Lower lobe of right lung (tissue), 2 donors: ENCODE results near the gene FIBCD1. TPM values are rescaled to one million over a fixed set of nuclear protein-coding genes. Genes with fewer than 3 reads are reported as not detected.
A peak's percentile ranks its signal among the peaks of the same experiment; 100 is the strongest.

ENCODE experiments used
- ATAC-seq, 2 donors: fragments of 200-7000 bp; cut with Tn5 transposase; one replicate each; pipeline ENCODE4 v1.9.1; 2020 to 2022; ENCODE audit warnings: mild to moderate bottlenecking in 2 of 2, moderate library complexity in 2 of 2
- DNase-seq: peaks from one replicate; pipeline ENCODE4 v3.0.0-alpha.2; 2020
- H3K27ac ChIP-seq: fragments of 200-600 bp; one replicate; pipeline ENCODE4 v1.8.0; 2022
- H3K27me3 ChIP-seq: fragments of 200-600 bp; one replicate; pipeline ENCODE4 v1.8.0; 2022; ENCODE audit warnings: low read depth
- H3K36me3 ChIP-seq: fragments of 200-600 bp; one replicate; pipeline ENCODE4 v1.8.0; 2022; ENCODE audit warnings: mild to moderate bottlenecking
- H3K4me1 ChIP-seq: fragments of 200-600 bp; one replicate; pipeline ENCODE4 v1.8.0; 2022
- H3K4me3 ChIP-seq: fragments of 200-600 bp; one replicate; pipeline ENCODE4 v1.8.0; 2022; ENCODE audit warnings: mild to moderate bottlenecking
- H3K9me3 ChIP-seq: fragments of 200-600 bp; one replicate; pipeline ENCODE4 v1.8.0; 2022
- CTCF ChIP-seq: fragments of 200-600 bp; IDR thresholded peaks from one replicate; pipeline ENCODE4 v1.8.0; 2022; ENCODE audit warnings: antibody characterized with exemption, mild to moderate bottlenecking
- intact Hi-C: fragments of 100-400 bp; cut with DNase I; formaldehyde crosslinking; loops from one replicate; pipeline ENCODE4 v1.11.0; 2022
- total RNA-seq: library from RNA; stranded (reverse); fragmentation: NEBNext Ultra II Directional; extraction: Animal tissue kit (Norgen Biotek cat#: 25700); gene quantifications from one replicate; pipeline ENCODE4 v1.2.1, GENCODE V29; 2021
- donor health status: DM: no; HTN: yes; CAD: no; lungs with severe emphysema.

FIBCD1 gene
- total RNA-seq, 1 donor from 2014 or later = 1.3 TPM

DNA sequence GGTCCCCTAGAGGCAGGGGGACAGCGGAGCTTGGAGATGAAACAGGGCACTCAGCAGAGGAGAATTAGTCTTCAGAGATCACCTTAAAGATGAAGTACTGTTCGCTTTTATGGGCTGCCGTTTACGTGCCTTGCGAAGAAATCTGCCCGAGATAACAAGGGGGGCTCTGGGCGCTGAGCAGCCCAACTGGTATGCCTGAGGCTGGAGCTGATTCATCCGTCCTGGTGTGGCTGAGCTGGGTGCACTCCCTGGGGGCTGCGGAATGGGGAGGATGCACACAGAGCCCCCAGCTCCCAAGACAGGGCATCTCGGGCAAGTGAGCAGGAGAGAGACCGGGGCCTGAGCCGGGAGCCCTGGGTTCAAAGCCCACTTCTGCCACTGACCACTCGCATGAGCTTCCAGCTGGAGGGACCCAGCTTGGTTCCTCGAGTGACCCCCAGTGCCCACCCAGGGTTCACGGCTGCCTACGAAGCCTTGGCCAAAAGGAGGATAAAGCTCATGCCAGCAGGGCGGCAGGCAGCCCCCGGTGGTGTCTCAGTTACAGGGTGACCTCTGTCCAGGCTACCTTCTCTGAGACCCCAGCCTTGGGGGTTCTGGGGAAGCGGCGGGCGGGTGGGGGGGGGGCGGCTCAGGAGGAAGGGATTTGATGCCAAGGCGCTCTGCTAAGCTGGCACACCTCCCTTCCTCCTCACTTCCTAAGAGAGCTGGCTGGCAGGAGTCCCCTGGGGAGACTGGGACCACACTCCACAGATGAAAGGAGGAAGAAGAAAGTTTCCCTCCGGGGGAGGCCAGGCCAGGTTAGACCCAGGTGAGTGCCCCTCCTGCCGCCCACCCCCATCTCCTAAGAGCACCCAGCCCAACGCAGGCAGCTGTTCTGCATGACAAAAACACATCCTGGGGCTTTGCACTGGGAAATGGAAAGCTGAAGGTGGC is 5.7 kb downstream of the FIBCD1 start:
- H3K27me3 ChIP-seq = peaks cover 62% of the 10 kb centered on the region
- H3K4me1 ChIP-seq = peaks cover 14% of the 10 kb centered on the region
- no peaks in the 10 kb centered on the region for H3K9me3 ChIP-seq
- ATAC-seq (no peak), DNase-seq (no peak)
- TF ChIP-seq CTCF = no peak
- intact Hi-C loops = no loop called here
- no peak overlapping the region for H3K4me3 ChIP-seq
- H3K27ac ChIP-seq = no peak overlapping the region
- no peaks in the 10 kb centered on the region for H3K36me3 ChIP-seq

DNA sequence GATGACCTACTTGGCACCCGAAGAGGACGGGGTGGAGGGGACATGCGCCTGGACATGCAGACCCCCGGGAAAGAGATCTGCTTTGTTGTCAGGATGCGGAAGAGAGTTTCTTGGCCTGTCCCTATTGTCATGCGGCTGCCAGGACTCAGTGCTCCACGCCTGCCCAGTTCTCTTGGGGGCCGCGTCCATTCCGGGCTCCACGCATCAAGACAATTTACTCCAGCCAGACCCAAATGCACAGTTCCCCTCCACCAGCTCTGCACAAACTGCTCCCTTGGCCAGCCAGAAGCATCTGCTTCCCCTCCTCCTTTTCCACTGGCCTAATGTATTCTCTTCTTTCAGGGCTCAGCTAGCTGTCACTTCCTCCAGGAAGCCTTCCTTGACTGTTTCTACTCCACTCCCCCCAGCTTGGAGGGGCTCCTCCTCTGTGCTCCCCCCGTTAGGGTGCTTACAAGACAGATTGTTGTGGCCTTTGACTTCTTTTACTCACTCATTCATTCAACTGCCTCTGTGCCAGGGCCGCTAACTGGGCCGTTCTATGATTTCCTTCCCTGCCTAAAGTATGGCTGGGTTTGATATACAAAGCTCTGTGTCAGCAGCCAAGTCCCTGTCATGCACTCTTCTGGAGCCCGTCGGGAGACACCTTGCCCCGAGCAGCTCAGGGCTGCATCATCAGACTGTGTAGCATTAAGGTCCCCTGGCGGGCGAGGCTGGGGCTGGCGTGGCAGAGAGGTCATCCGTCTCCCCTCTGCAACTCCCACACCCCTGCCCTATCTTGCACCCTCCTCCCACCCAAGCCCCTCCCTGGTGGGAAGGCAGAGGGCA is 6.6 kb downstream of the FIBCD1 start:
- H3K27ac ChIP-seq = no peak overlapping the region
- H3K4me1 ChIP-seq = peaks cover 8% of the 10 kb centered on the region
- DNase-seq (no peak), ATAC-seq (peak; percentile 27 to 34)
- no peak for TF ChIP-seq CTCF
- H3K27me3 ChIP-seq = peaks cover 53% of the 10 kb centered on the region
- intact Hi-C loops = no loop called here
- no peaks in the 10 kb centered on the region for H3K9me3 ChIP-seq
- no peak overlapping the region for H3K4me3 ChIP-seq
- no peaks in the 10 kb centered on the region for H3K36me3 ChIP-seq

DNA sequence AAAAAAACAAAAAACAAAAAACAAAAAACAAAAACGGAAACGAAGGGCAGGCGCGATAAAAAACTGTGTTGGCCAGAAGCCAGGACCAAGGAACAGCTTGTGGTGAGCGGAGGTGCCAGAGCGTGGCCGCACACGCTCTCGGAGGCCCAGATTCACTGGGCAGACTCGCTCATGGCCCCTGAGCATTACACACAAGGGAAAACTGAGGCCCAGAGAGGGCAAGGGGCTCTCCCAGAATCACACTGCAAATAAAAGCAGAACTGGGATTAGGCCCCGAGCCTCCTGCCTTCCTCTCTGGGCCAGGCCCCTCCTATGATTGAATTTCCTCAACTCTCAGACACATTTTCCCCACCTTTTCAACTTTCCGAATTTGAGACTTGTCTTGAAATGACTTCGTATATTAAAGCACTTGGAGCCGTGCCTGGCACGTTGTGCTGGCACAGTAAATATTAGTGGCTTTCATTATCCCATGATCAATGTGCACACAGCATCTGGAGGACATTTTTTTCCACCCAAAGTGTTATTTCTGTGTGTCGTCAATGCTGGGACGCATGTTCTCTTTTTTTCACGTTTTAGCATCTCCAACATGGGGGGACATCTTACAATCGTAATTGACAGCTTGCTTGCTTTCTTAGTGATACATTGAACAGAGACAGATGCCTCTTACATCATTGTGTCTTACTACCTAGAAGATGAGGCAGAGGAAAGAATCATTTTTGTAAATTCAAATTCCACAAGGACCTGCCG is 7.4 kb downstream of the FIBCD1 start:
- Histone ChIP-seq H3K27ac (no peak overlapping the region), H3K9me3 (no peaks in the 10 kb centered on the region), H3K36me3 (no peaks in the 10 kb centered on the region), H3K4me1 (peaks cover 8% of the 10 kb centered on the region), H3K4me3 (no peak overlapping the region), H3K27me3 (peaks cover 45% of the 10 kb centered on the region)
- intact Hi-C loops = no loop called here
- ATAC-seq = no peak
- no peak for TF ChIP-seq CTCF
- no peak for DNase-seq

DNA sequence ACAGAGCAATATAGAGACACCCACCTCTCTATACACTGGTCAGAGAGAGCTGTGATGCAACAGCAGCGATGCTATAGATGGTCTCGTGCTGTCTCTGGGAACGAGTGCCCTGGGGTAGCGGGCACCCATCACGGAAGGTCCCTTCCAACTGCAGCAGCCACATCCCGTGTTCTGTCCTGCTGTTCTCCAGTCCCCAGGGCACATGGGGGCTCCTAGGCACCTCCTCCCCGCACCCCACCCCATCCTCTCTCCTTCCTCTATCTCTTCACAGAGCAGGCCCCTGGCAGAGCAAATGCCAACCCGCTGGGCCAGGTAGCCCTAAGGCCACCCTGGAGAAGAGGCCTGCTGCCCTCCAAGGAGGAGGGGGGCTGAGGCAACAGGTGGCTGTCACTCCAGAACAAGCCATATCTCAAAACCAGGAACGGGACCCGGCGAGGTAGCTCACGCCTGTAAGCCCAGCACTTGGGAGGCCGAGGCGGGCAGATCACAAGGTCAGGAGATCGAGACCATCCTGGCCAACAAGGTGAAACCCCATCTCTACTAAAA is 8.2 kb downstream of the FIBCD1 start:
- Histone ChIP-seq H3K4me3 (no peak overlapping the region), H3K9me3 (no peaks in the 10 kb centered on the region), H3K27ac (no peak overlapping the region), H3K4me1 (peaks cover 8% of the 10 kb centered on the region), H3K36me3 (no peaks in the 10 kb centered on the region), H3K27me3 (peaks cover 38% of the 10 kb centered on the region)
- intact Hi-C loops = no loop called here
- ATAC-seq (no peak), DNase-seq (no peak)
- no peak for TF ChIP-seq CTCF
